GM12878 (cell line): Measurements from ENCODE around the gene HIPK4. TPM values are rescaled to one million over a fixed set of nuclear protein-coding genes. Genes with fewer than 3 reads are reported as not detected.

Experiments used
- ATAC-seq: fragments of 200-7000 bp; cut with Tn5 transposase; 3 replicates; pipeline ENCODE4 v1.9.1; 2020; ENCODE audit warnings: mild to moderate bottlenecking, moderate library complexity
- BruUV-seq: library from RNA; stranded (reverse); fragments of 400-500 nt; replicated peaks from 2 replicates; lab custom pipeline; 2021; lab: Mats Ljungman, UMichigan
- CTCF ChIA-PET: fragments of 300-600 bp; sonication (Branson Sonifier 250); formaldehyde crosslinking; extraction: SDS; loops from one replicate; lab custom pipeline; 2021; ENCODE audit warnings: inconsistent platforms; lab: Yijun Ruan, JAX
- POLR2A ChIA-PET: fragments of 350-600 bp; formaldehyde crosslinking; extraction: SDS; loops from one replicate; lab custom pipeline; 2021; ENCODE audit warnings: inconsistent platforms; lab: Charles Lee
- RAD21 ChIA-PET: fragments of 300-600 bp; sonication (Branson Sonifier 250); formaldehyde crosslinking; loops from one replicate; lab custom pipeline; 2023; ENCODE audit warnings: antibody characterized with exemption; ENCODE audit not compliant: unreplicated experiment; lab: Charles Lee
- SMC1A ChIA-PET: fragments of 300-600 bp; sonication (Branson Sonifier 250); formaldehyde crosslinking; loops from one replicate; lab custom pipeline; 2023; ENCODE audit not compliant: unreplicated experiment, uncharacterized antibody; lab: Charles Lee
- DNase-seq: peaks from one replicate; pipeline ENCODE4 v3.0.0-alpha.2; 2011; ENCODE audit warnings: low read depth, low spot score
- FAIRE-seq: peaks from 3 replicates; lab custom pipeline; 2011; peaks lifted over from hg19 to GRCh38; lab: Jason Lieb, UNC
- H2AFZ ChIP-seq: 2 replicates; pipeline ENCODE4 v1.6.0; 2011; ENCODE audit warnings: low read depth, low read length, control low read depth; ENCODE audit not compliant: control insufficient read depth
- H3K27ac ChIP-seq: 2 replicates; pipeline ENCODE4 v1.5.1; 2011; ENCODE audit warnings: control low read depth; ENCODE audit not compliant: control insufficient read depth, insufficient read depth
- H3K27me3 ChIP-seq, 2 experiments: replicated peaks in 1 of 2; 2 replicates each; pipeline versions ENCODE4 v1.6.0 to v1.6.1; 2011; ENCODE audit warnings: low read length in 1 of 2; ENCODE audit not compliant: control insufficient read depth in 2 of 2, insufficient read depth in 2 of 2
- H3K36me3 ChIP-seq, 2 experiments: 2 replicates each; pipeline ENCODE4 v1.5.1; 2011; ENCODE audit warnings: low read length in 1 of 2; ENCODE audit not compliant: control insufficient read depth in 2 of 2, insufficient read depth in 2 of 2
- H3K4me1 ChIP-seq: 2 replicates; pipeline ENCODE4 v1.6.1; 2011; ENCODE audit warnings: mild to moderate bottlenecking, low read length, moderate library complexity, mixed read lengths; ENCODE audit not compliant: control insufficient read depth, insufficient read depth
- H3K4me2 ChIP-seq: 2 replicates; pipeline ENCODE4 v1.6.0; 2011; ENCODE audit warnings: control low read depth; ENCODE audit not compliant: control insufficient read depth, insufficient read depth
- H3K4me3 ChIP-seq: fragments of 200-600 bp; sonication (generic); 2 replicates; pipeline ENCODE4 v1.5.1; 2016
- H3K79me2 ChIP-seq: 2 replicates; pipeline ENCODE4 v1.6.0; 2011; ENCODE audit warnings: low read length; ENCODE audit not compliant: control insufficient read depth, insufficient read depth
- H3K9ac ChIP-seq: 2 replicates; pipeline ENCODE4 v1.8.0; 2011; ENCODE audit warnings: low read length, control low read depth, mixed read lengths; ENCODE audit not compliant: control insufficient read depth, insufficient read depth
- H3K9me3 ChIP-seq: replicated peaks from 3 replicates; pipeline ENCODE4 v1.5.1; 2011; ENCODE audit warnings: mild to moderate bottlenecking, low read length; ENCODE audit not compliant: control insufficient read depth, insufficient read depth
- H4K20me1 ChIP-seq: 2 replicates; pipeline ENCODE4 v1.6.0; 2011; ENCODE audit not compliant: control insufficient read depth, insufficient read depth
- BCL3 ChIP-seq: IDR thresholded peaks from 2 replicates; pipeline ENCODE4 v1.6.1; 2011; ENCODE audit warnings: borderline replicate concordance, low read depth, mild to moderate bottlenecking, moderate library complexity, low read length; ENCODE audit not compliant: insufficient read depth, poor library complexity, severe bottlenecking
- CREM ChIP-seq: IDR thresholded peaks from 2 replicates; pipeline ENCODE4 v1.6.1; 2014; ENCODE audit warnings: antibody characterized with exemption, low read depth
- EZH2 ChIP-seq: IDR thresholded peaks from 2 replicates; pipeline ENCODE4 v1.6.1; 2012; ENCODE audit warnings: low read depth, mild to moderate bottlenecking, control low read depth, inconsistent platforms, low read length, borderline replicate concordance; ENCODE audit not compliant: control insufficient read depth
- MEF2B ChIP-seq: fragments of 450-650 bp; IDR thresholded peaks from 2 replicates; pipeline ENCODE4 v1.6.1; 2018; ENCODE audit warnings: mild to moderate bottlenecking, moderate library complexity; ENCODE audit not compliant: partially characterized antibody, poor library complexity, severe bottlenecking
- NFYA ChIP-seq: IDR thresholded peaks from 2 replicates; pipeline ENCODE4 v1.6.1; 2011; ENCODE audit warnings: low read depth, mild to moderate bottlenecking, low read length, improper control_type of control experiment, borderline replicate concordance
- NR2C2 ChIP-seq: IDR thresholded peaks from 2 replicates; pipeline ENCODE4 v1.6.1; 2011; ENCODE audit warnings: borderline replicate concordance, low read depth; ENCODE audit not compliant: control insufficient read depth, insufficient read length
- POLR2A ChIP-seq: IDR thresholded peaks from 2 replicates; pipeline ENCODE4 v1.6.1; 2011; ENCODE audit warnings: low read depth, mild to moderate bottlenecking, low read length
- POLR2AphosphoS5 ChIP-seq: IDR thresholded peaks from 2 replicates; pipeline ENCODE4 v1.6.1; 2011; ENCODE audit warnings: mild to moderate bottlenecking, low read length, inconsistent platforms
- RELB ChIP-seq: fragments of 450-650 bp; IDR thresholded peaks from 2 replicates; pipeline ENCODE4 v1.6.1; 2017; ENCODE audit warnings: low read depth, mild to moderate bottlenecking, moderate library complexity
- SMAD5 ChIP-seq: IDR thresholded peaks from 2 replicates; pipeline ENCODE4 v1.6.1; 2016; ENCODE audit warnings: antibody characterized with exemption, low read depth
- ZSCAN29 ChIP-seq: fragments of 450-650 bp; IDR thresholded peaks from 2 replicates; pipeline ENCODE4 v1.6.1; 2017; ENCODE audit warnings: mild to moderate bottlenecking, moderate library complexity
- WGBS: methylation state at CpG from one replicate; pipeline ENCODE4 v1.1.6; 2016; ENCODE audit warnings: low lambda C conversion rate; ENCODE audit not compliant: insufficient replicate concordance, insufficient coverage; ENCODE audit errors: missing lambda C conversion rate; 5-methylcytosine and 5-hydroxymethylcytosine counted together
- in situ Hi-C: fragments of 300-500 bp; cut with MboI; formaldehyde crosslinking; loops from 9 replicates; pipeline ENCODE4 v1.14.3; 2018; ENCODE audit warnings: mixed read lengths
- intact Hi-C: fragments of 100-400 bp; cut with micrococcal nuclease; formaldehyde crosslinking; loops from one replicate; pipeline ENCODE4 v1.14.2; 2022; ENCODE audit not compliant: unreplicated experiment
- polyA plus RNA-seq, 11 experiments: library from polyadenylated mRNA; depleted of rRNA in 4 of 11; unstranded in 6 of 11; stranded (reverse) in 5 of 11; fragments of >200 nt; fragmentation: Nextera tagmentation in 4 of 11; fragmentation: Illumina TruSeq in 1 of 11; extraction: Ambion mirVana in 4 of 11; extraction: Trizol in 1 of 11; gene quantifications; 1 replicate in 1 of 11; 2 replicates in 10 of 11; pipeline versions ENCODE4 v1.2.1 to v1.2.3, GENCODE V29; 2011 to 2016; ENCODE audit warnings: inconsistent platforms in 2 of 11, missing spikeins in 2 of 11, low read depth in 1 of 11
- total RNA-seq, 4 experiments: library from RNA; depleted of rRNA in 3 of 4; stranded (reverse); fragments of >200 nt in 3 of 4; fragmentation: Illumina TruSeq in 1 of 4; extraction: Trizol in 1 of 4; gene quantifications; 2 replicates each; pipeline versions ENCODE4 v1.2.1 to v1.2.3, GENCODE V29; 2013 to 2021
- TF ChIP-seq, protein P1 (sequence below): fragments of 450-650 bp; IDR thresholded peaks from 2 replicates; pipeline ENCODE4 v1.6.1; 2016; ENCODE audit warnings: mild to moderate bottlenecking, moderate library complexity, borderline replicate concordance
- TF ChIP-seq, protein P2 (sequence below): fragments of 450-650 bp; formaldehyde crosslinking; IDR thresholded peaks from 2 replicates; pipeline ENCODE4 v1.5.0; 2022; ENCODE audit warnings: mild to moderate bottlenecking, missing genetic modification characterization

The HIPK4 gene
- total and polyA plus RNA-seq, 10 of the 15 experiments (the other 5 are each of a cell fraction or from before 2014, with no cell fraction given) = 0.07 to 0.13 (median 0.08) TPM; not detected in 7

DNA sequence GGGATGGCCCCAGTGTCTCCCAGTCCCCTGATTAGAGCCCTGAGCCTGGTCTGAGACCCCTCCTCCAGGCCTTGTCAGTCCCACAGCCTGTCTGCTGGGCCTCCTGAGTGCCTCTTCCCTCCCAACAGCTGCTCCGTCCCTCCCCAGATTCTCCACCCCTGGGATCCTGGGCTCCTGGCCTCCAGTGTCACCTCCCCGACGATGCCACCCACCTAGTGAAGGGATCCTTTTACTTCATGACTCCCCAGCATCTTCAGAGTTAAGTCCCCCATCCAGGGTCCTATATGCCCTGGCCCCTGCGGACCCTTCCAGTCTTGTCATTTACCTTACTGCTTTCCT lies 27.6 kb upstream of the HIPK4 start:
- ChIA-PET SMC1A (interaction anchor here (0.7 to 2.3 kb wide), 3 partner anchors 8 to 112 kb away, joined by 3 to 8 read pairs (median 7); partner anchors contain the start of genes SERTAD1 and SERTAD3), POLR2A (interaction anchor here (0.6 to 2.8 kb wide), 3 partner anchors 9 to 356 kb away, joined by 3 to 12 read pairs (median 12); partner anchors contain the start of gene SERTAD1), CTCF (interaction anchor here (0.5 to 1.6 kb wide), 4 partner anchors 9 to 112 kb away, joined by 3 to 4 read pairs (median 3); partner anchors contain the start of gene SERTAD1), RAD21 (interaction anchor here (0.5 to 1.5 kb wide), 5 partner anchors 8 to 112 kb away, joined by 3 to 6 read pairs (median 3); partner anchors contain the start of gene SERTAD1)
- intact Hi-C loops = loop anchor here (5.0 kb wide), 1 partner anchor 60 kb away; no protein-coding TSS in a partner anchor
- H3K9ac ChIP-seq = peak overlapping the region; percentile 46; the same call in 1 of the 2 replicates
- no peak overlapping the region for H3K4me3 ChIP-seq
- H3K79me2 ChIP-seq = peaks cover 6% of the 10 kb centered on the region
- no peak overlapping the region for H2AFZ ChIP-seq
- in situ Hi-C loops = no loop called here
- H3K4me2 ChIP-seq = no peak overlapping the region
- H3K9me3 ChIP-seq = no peaks in the 10 kb centered on the region
- no peaks in the 10 kb centered on the region for H4K20me1 ChIP-seq
- peak overlapping the region; percentile 80 for H3K27ac ChIP-seq
- FAIRE-seq (no peak), DNase-seq (no peak), ATAC-seq (no peak)
- H3K27me3 ChIP-seq = no peaks in the 10 kb centered on the region
- WGBS = 96% methylated on average over 4 of the region's 4 CpGs
- BruUV-seq = no TSS peak
- H3K36me3 ChIP-seq = peaks cover 0 to 2% of the 10 kb centered on the region in 2 experiments; a peak in 2 of 4 replicates
- peaks cover 22% of the 10 kb centered on the region for H3K4me1 ChIP-seq
- TF ChIP-seq EZH2 (no peak), CREM (no peak), BCL3 (no peak), SMAD5 (no peak), NR2C2 (no peak), RELB (no peak), POLR2AphosphoS5 (no peak), ZSCAN29 (no peak), NFYA (no peak), MEF2B (no peak), POLR2A (no peak)
- TF ChIP-seq, protein P1, sequence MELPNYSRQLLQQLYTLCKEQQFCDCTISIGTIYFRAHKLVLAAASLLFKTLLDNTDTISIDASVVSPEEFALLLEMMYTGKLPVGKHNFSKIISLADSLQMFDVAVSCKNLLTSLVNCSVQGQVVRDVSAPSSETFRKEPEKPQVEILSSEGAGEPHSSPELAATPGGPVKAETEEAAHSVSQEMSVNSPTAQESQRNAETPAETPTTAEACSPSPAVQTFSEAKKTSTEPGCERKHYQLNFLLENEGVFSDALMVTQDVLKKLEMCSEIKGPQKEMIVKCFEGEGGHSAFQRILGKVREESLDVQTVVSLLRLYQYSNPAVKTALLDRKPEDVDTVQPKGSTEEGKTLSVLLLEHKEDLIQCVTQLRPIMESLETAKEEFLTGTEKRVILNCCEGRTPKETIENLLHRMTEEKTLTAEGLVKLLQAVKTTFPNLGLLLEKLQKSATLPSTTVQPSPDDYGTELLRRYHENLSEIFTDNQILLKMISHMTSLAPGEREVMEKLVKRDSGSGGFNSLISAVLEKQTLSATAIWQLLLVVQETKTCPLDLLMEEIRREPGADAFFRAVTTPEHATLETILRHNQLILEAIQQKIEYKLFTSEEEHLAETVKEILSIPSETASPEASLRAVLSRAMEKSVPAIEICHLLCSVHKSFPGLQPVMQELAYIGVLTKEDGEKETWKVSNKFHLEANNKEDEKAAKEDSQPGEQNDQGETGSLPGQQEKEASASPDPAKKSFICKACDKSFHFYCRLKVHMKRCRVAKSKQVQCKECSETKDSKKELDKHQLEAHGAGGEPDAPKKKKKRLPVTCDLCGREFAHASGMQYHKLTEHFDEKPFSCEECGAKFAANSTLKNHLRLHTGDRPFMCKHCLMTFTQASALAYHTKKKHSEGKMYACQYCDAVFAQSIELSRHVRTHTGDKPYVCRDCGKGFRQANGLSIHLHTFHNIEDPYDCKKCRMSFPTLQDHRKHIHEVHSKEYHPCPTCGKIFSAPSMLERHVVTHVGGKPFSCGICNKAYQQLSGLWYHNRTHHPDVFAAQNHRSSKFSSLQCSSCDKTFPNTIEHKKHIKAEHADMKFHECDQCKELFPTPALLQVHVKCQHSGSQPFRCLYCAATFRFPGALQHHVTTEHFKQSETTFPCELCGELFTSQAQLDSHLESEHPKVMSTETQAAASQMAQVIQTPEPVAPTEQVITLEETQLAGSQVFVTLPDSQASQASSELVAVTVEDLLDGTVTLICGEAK = no peak
- TF ChIP-seq, protein P2, sequence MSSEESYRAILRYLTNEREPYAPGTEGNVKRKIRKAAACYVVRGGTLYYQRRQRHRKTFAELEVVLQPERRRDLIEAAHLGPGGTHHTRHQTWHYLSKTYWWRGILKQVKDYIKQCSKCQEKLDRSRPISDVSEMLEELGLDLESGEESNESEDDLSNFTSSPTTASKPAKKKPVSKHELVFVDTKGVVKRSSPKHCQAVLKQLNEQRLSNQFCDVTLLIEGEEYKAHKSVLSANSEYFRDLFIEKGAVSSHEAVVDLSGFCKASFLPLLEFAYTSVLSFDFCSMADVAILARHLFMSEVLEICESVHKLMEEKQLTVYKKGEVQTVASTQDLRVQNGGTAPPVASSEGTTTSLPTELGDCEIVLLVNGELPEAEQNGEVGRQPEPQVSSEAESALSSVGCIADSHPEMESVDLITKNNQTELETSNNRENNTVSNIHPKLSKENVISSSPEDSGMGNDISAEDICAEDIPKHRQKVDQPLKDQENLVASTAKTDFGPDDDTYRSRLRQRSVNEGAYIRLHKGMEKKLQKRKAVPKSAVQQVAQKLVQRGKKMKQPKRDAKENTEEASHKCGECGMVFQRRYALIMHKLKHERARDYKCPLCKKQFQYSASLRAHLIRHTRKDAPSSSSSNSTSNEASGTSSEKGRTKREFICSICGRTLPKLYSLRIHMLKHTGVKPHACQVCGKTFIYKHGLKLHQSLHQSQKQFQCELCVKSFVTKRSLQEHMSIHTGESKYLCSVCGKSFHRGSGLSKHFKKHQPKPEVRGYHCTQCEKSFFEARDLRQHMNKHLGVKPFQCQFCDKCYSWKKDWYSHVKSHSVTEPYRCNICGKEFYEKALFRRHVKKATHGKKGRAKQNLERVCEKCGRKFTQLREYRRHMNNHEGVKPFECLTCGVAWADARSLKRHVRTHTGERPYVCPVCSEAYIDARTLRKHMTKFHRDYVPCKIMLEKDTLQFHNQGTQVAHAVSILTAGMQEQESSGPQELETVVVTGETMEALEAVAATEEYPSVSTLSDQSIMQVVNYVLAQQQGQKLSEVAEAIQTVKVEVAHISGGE (CRISPR knock-in tag) = no peak
